ENCODE measurements around the gene MRPL55. TPM values are rescaled to one million over a fixed set of nuclear protein-coding genes. Genes with fewer than 3 reads are reported as not detected.

Gene MRPL55
- total and polyA plus RNA-seq, 2 of the 13 experiments (the other 11 are each of a cell fraction or from before 2014, with no cell fraction given), result 58.6 to 92.9 TPM

- TF ChIP-seq RXRB (CRISPR knock-in tag; IDR thresholded peaks at IDR 0.05; ENCODE audit: borderline replicate concordance) (peak; percentile 60), CERS6 (CRISPR knock-in tag; IDR thresholded peaks at IDR 0.05) (no peak), ZBTB33 (CRISPR knock-in tag; IDR thresholded peaks at IDR 0.05) (peak; percentile 46; the same call in 1 of the 2 replicates), ZNF383 (CRISPR knock-in tag; IDR thresholded peaks at IDR 0.05; ENCODE audit: borderline replicate concordance) (0 out of 2 replicates have a peak, but pooled peaks have one; percentile 74), SAP130 (CRISPR knock-in tag; IDR thresholded peaks at IDR 0.05; ENCODE audit: low read depth) (peak; percentile 98), ZNF629 (CRISPR knock-in tag; conservative IDR thresholded peaks at IDR 0.05) (no peak), TOPORS (CRISPR knock-in tag; IDR thresholded peaks at IDR 0.05) (no peak), ZNF589 (CRISPR knock-in tag; conservative IDR thresholded peaks at IDR 0.05) (peak; percentile 85; the same call in 1 of the 2 replicates), KAT7 (CRISPR knock-in tag; IDR thresholded peaks at IDR 0.05; ENCODE audit: borderline replicate concordance) (peak; percentile 51; the same call in 1 of the 2 replicates), STAT6 (CRISPR knock-in tag; IDR thresholded peaks at IDR 0.05; ENCODE audit: borderline replicate concordance) (no peak), ATF3 (CRISPR knock-in tag; IDR thresholded peaks at IDR 0.05) (peak; percentile 68), RORA (CRISPR knock-in tag; IDR thresholded peaks at IDR 0.05) (no peak), LRRFIP1 (CRISPR knock-in tag; conservative IDR thresholded peaks at IDR 0.05) (no peak), ZMYM3 (CRISPR knock-in tag; IDR thresholded peaks at IDR 0.05) (no peak)
These were observed at the start of gene MRPL55 (continued) for GRCh38 chr1:228109073-228109961.

Data from HepG2 (cell line).